ENCODE data around the gene ARID3B. TPM values are rescaled to one million over a fixed set of nuclear protein-coding genes. Genes with fewer than 3 reads are reported as not detected.

Gene ARID3B
- total RNA-seq, 1 donor from 2014 or later = 15.2 TPM

GRCh38 chr15:74630284-74631086 is 89.5 kb downstream of the ARID3B start:
- H3K9me3 ChIP-seq = no peaks in the 10 kb centered on the region

GRCh38 chr15:74631087-74631385 is 90.0 kb downstream of the ARID3B start:
- Histone ChIP-seq H3K4me3 (no peak overlapping the region), H3K27ac (no peak overlapping the region), H3K9me3 (no peaks in the 10 kb centered on the region), H3K27me3 (no peaks in the 10 kb centered on the region), H3K36me3 (peaks cover 0 to 68% of the 10 kb centered on the region in 2 donors), H3K4me1 (no peaks in the 10 kb centered on the region)
- DNase-seq (ENCODE audit: extremely low spot score in 2 of 2) = no peak
- TF ChIP-seq, protein P1, sequence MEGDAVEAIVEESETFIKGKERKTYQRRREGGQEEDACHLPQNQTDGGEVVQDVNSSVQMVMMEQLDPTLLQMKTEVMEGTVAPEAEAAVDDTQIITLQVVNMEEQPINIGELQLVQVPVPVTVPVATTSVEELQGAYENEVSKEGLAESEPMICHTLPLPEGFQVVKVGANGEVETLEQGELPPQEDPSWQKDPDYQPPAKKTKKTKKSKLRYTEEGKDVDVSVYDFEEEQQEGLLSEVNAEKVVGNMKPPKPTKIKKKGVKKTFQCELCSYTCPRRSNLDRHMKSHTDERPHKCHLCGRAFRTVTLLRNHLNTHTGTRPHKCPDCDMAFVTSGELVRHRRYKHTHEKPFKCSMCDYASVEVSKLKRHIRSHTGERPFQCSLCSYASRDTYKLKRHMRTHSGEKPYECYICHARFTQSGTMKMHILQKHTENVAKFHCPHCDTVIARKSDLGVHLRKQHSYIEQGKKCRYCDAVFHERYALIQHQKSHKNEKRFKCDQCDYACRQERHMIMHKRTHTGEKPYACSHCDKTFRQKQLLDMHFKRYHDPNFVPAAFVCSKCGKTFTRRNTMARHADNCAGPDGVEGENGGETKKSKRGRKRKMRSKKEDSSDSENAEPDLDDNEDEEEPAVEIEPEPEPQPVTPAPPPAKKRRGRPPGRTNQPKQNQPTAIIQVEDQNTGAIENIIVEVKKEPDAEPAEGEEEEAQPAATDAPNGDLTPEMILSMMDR (IDR thresholded peaks at IDR 0.05) = no peak
- no peak for TF ChIP-seq POLR2A (IDR thresholded peaks at IDR 0.05)
- no peak for TF ChIP-seq POLR2AphosphoS5 (IDR thresholded peaks at IDR 0.05; ENCODE audit: insufficient read depth in 1 of 2, low read depth in 1 of 2)
- intact Hi-C loops (cut with DNase I) = loop anchor here (5.0 kb wide), 1 partner anchor 136 kb away; no protein-coding TSS in a partner anchor

More at GRCh38 chr15:74630284-74631086, 89.5 kb downstream of the ARID3B start:
- no peak overlapping the region for H3K27ac ChIP-seq
- no peak overlapping the region for H3K4me3 ChIP-seq
- H3K4me1 ChIP-seq = no peaks in the 10 kb centered on the region
- H3K36me3 ChIP-seq = peaks cover 0 to 68% of the 10 kb centered on the region in 2 donors
- no peak for TF ChIP-seq POLR2AphosphoS5 (IDR thresholded peaks at IDR 0.05; ENCODE audit: insufficient read depth in 1 of 2, low read depth in 1 of 2)
- TF ChIP-seq, protein P1 (IDR thresholded peaks at IDR 0.05) = no peak
- no peak for TF ChIP-seq POLR2A (IDR thresholded peaks at IDR 0.05)
- intact Hi-C loops (cut with DNase I) = loop anchor here (5.0 kb wide), 1 partner anchor 137 kb away; no protein-coding TSS in a partner anchor
- H3K27me3 ChIP-seq = no peaks in the 10 kb centered on the region
- no peak for DNase-seq (ENCODE audit: extremely low spot score in 2 of 2)

DNA sequence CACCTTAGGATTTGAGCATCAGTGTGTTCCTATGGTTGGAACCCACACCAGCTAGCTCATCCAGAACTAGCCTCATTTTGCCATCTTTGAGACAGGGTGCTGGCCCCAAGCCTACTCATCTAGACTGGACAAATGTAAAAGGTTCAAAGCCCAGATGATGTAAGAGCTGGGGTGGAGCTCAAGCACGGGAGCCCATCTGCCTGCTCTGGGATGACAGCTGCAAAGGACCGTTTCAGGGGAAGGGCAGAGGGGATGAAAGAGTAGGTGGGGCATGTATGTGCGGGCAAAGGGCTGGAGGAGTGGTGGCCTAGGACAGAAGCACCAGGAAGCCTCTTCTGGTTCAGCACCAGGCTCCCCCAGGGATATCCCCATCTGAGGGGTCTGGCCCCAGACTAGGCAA is 90.4 kb downstream of the ARID3B start:
- intact Hi-C loops (cut with DNase I) = loop anchor here (5.0 kb wide), 1 partner anchor 136 kb away; no protein-coding TSS in a partner anchor
- no peaks in the 10 kb centered on the region for H3K4me1 ChIP-seq
- H3K27me3 ChIP-seq = no peaks in the 10 kb centered on the region
- no peaks in the 10 kb centered on the region for H3K9me3 ChIP-seq
- H3K4me3 ChIP-seq = no peak overlapping the region
- TF ChIP-seq POLR2A (IDR thresholded peaks at IDR 0.05) (no peak), POLR2AphosphoS5 (IDR thresholded peaks at IDR 0.05; ENCODE audit: insufficient read depth in 1 of 2, low read depth in 1 of 2) (no peak)
- TF ChIP-seq, protein P1 (IDR thresholded peaks at IDR 0.05) = no peak
- no peak for DNase-seq (ENCODE audit: extremely low spot score in 2 of 2)
- H3K27ac ChIP-seq = no peak overlapping the region
- peaks cover 0 to 68% of the 10 kb centered on the region in 2 donors for H3K36me3 ChIP-seq

GRCh38 chr15:74631935-74632560 is 91.0 kb downstream of the ARID3B start:
- Histone ChIP-seq H3K4me3 (no peak overlapping the region), H3K27me3 (no peaks in the 10 kb centered on the region), H3K9me3 (no peaks in the 10 kb centered on the region), H3K27ac (no peak overlapping the region), H3K36me3 (peaks cover 0 to 68% of the 10 kb centered on the region in 2 donors), H3K4me1 (no peaks in the 10 kb centered on the region)
- intact Hi-C loops (cut with DNase I) = loop anchor here (5.0 kb wide), 1 partner anchor 135 kb away; no protein-coding TSS in a partner anchor
- no peak for DNase-seq (ENCODE audit: extremely low spot score in 2 of 2)
- TF ChIP-seq POLR2A (IDR thresholded peaks at IDR 0.05) = no peak
- TF ChIP-seq, protein P1 (IDR thresholded peaks at IDR 0.05) = peak; percentile 40 to 65 (median 43)

All from vagina (tissue), 2 donors.